Stimulated activated CD8-positive, alpha-beta memory T cell treated with anti-CD3 and anti-CD28 coated beads, Interleukin-7, amount 100 ng/mL, for 1 hour (primary cell): ENCODE results near the gene BCKDHA.
"Not testable (repeated sequence)": the region's sequence is repeated elsewhere in the genome, so short reads cannot be mapped to it uniquely, and the experiment has no call there.

Experiments
- DNase-seq, 2 donors: peaks; one replicate each; pipeline ENCODE4 v3.0.0-alpha.2; 2020; ENCODE audit warnings: low read depth in 2 of 2

The BCKDHA gene

GRCh38 chr19:41425174-41426115, 27.8 kb downstream of the BCKDHA start:
- no peak for DNase-seq

- DNase-seq: no peak
Measured at GRCh38 chr19:41426116-41426841, 28.7 kb downstream of the BCKDHA start.

- DNase-seq: no peak
Measured at GRCh38 chr19:41426952-41427646, 29.5 kb downstream of the BCKDHA start, which contains the start of gene B3GNT8. Gene B3GNT8, minus strand, starts transcription at chr19:41427374. Its CDS starts 596 bp downstream, at chr19:41426778.

GRCh38 chr19:41427647-41428480, 30.2 kb downstream of the BCKDHA start:
- DNase-seq: peak in 1 of 2 donors; percentile 12

GRCh38 chr19:41428481-41428859, 30.9 kb downstream of the BCKDHA start:
- DNase-seq: no peak

GRCh38 chr19:41430922-41431321, 33.3 kb downstream of the BCKDHA start:
- no peak for DNase-seq

- no peak for DNase-seq
Measured at GRCh38 chr19:41431426-41432386, 34.1 kb downstream of the BCKDHA start.

GRCh38 chr19:41433171-41433570, 35.6 kb downstream of the BCKDHA start:
- DNase-seq: no peak

GRCh38 chr19:41434450-41434849, 36.8 kb downstream of the BCKDHA start:
- DNase-seq: no peak

- DNase-seq: not testable (repeated sequence)
Measured at GRCh38 chr19:41435376-41435775, 37.8 kb downstream of the BCKDHA start.

GRCh38 chr19:41435936-41436673, 38.5 kb downstream of the BCKDHA start:
- DNase-seq: no peak

GRCh38 chr19:41436674-41436951, 39.0 kb downstream of the BCKDHA start:
- DNase-seq: no peak

GRCh38 chr19:41437944-41438574, 40.4 kb downstream of the BCKDHA start:
- no peak for DNase-seq

GRCh38 chr19:41439441-41440222, 42.0 kb downstream of the BCKDHA start, which contains the start of gene DMAC2:
Gene DMAC2, minus strand, starts transcription at chr19:41439912. Its CDS starts 13 bp downstream, at chr19:41439899.
- DNase-seq: peak; percentile 83 to 90

- no peak for DNase-seq
Measured at GRCh38 chr19:41441321-41441945, 43.8 kb downstream of the BCKDHA start.

- no peak for DNase-seq
Measured at GRCh38 chr19:41442473-41443355, 45.1 kb downstream of the BCKDHA start, which contains the start of gene ERICH4. Gene ERICH4, plus strand, starts transcription at chr19:41443156. Its CDS starts 14 bp downstream, at chr19:41443170.
